Adipocyte (in vitro differentiated cells): Measurements from ENCODE around the gene TMEM200B.
"Not testable (repeated sequence)": the region's sequence is repeated elsewhere in the genome, so short reads cannot be mapped to it uniquely, and the experiment has no call there.

ENCODE experiments used
- DNase-seq: peaks from one replicate; pipeline ENCODE4 v3.0.0-alpha.2; 2015; ENCODE audit warnings: low read depth
- H3K27me3 ChIP-seq: replicated peaks from 2 replicates; pipeline ENCODE4 v1.7.0; 2013; ENCODE audit warnings: mild to moderate bottlenecking, low read length, moderate library complexity; ENCODE audit not compliant: control insufficient read depth, insufficient read depth
- H3K36me3 ChIP-seq: 2 replicates; pipeline ENCODE4 v1.7.0; 2013; ENCODE audit warnings: low read length, mild to moderate bottlenecking, moderate library complexity; ENCODE audit not compliant: control insufficient read depth, insufficient read depth, severe bottlenecking
- H3K4me1 ChIP-seq: 2 replicates; pipeline ENCODE4 v1.7.0; 2013; ENCODE audit warnings: mild to moderate bottlenecking, low read length, moderate library complexity; ENCODE audit not compliant: control insufficient read depth, insufficient read depth
- H3K4me3 ChIP-seq: 2 replicates; pipeline ENCODE4 v1.7.0; 2013; ENCODE audit warnings: mild to moderate bottlenecking, low read length, moderate library complexity
- H3K9ac ChIP-seq: 2 replicates; pipeline ENCODE4 v1.7.0; 2013; ENCODE audit warnings: mild to moderate bottlenecking, low read length, moderate library complexity
- H3K9me3 ChIP-seq: 2 replicates; pipeline ENCODE4 v1.7.0; 2013; ENCODE audit warnings: mild to moderate bottlenecking, low read length, moderate library complexity; ENCODE audit not compliant: control insufficient read depth

The TMEM200B gene

DNA sequence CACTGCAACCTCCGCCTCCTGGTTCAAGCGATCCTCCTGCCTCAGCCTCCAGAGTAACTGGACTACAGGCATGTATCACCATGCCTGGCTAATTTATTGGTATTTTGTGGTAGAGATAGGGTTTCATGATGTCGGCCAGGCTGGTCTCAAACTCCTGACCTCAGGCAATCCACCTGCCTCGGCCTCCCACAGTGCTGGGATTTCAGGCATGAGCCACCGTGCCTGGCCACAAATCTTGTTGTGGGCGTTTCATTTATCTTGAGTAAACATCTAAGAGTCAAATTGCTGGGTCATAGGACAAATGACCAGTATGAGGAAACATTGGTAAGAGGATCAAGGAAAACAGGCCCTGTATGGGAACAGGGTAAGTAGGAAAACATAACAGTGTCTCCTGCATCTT is 17.9 kb downstream of the TMEM200B start:
- no peak overlapping the region for H3K4me3 ChIP-seq
- no peak for DNase-seq
- H3K36me3 ChIP-seq = peaks cover 5% of the 10 kb centered on the region

DNA sequence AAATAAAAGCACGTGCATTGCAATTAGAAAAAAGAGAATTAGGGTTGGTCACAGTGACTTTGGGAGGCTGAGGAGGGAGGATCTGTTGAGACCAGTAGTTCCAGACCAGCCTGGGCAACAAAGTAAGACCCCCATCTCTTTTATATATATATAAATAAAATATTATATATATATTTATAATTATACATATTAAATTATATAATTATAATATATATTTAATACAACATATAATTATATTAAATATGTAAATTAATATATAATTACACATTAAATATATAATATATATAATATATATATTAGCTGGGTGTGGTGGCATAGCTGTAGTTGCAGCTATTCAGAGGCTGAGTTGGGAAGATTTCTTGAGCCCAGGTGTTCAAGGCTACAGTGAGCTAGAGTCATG is 23.2 kb downstream of the TMEM200B start:
- no peak for DNase-seq
- H3K9ac ChIP-seq = no peak overlapping the region
- H3K4me1 ChIP-seq = no peaks in the 10 kb centered on the region
- H3K27me3 ChIP-seq = no peaks in the 10 kb centered on the region
- no peak overlapping the region for H3K4me3 ChIP-seq
- no peaks in the 10 kb centered on the region for H3K9me3 ChIP-seq
- peaks cover 4% of the 10 kb centered on the region for H3K36me3 ChIP-seq

More for the DNA sequence above, 17.9 kb downstream of the TMEM200B start:
- H3K9me3 ChIP-seq = no peaks in the 10 kb centered on the region
- H3K27me3 ChIP-seq = no peaks in the 10 kb centered on the region
- peaks cover 7% of the 10 kb centered on the region for H3K4me1 ChIP-seq
- H3K9ac ChIP-seq = no peak overlapping the region

DNA sequence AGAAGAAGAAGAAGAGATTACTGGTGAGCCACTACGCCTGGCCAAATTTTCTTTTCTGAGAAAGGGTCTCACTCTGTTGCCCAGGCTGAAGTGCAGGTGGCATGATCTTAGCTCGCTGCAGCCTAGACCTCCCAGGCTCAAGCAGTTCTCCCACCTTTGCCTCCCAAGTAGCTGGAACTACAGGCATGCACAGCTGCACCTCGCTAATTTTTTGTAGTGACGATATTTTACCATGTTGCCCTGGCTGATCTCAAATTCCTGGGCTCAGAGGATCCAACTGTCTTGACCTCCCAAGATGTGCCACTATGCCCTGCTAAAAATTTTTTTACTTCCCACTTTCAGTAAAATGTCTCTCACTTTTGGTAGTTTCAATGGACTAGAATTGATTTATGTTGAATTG is 24.4 kb downstream of the TMEM200B start:
- H3K27me3 ChIP-seq = no peaks in the 10 kb centered on the region
- H3K36me3 ChIP-seq = peaks cover 4% of the 10 kb centered on the region
- DNase-seq = no peak

DNA sequence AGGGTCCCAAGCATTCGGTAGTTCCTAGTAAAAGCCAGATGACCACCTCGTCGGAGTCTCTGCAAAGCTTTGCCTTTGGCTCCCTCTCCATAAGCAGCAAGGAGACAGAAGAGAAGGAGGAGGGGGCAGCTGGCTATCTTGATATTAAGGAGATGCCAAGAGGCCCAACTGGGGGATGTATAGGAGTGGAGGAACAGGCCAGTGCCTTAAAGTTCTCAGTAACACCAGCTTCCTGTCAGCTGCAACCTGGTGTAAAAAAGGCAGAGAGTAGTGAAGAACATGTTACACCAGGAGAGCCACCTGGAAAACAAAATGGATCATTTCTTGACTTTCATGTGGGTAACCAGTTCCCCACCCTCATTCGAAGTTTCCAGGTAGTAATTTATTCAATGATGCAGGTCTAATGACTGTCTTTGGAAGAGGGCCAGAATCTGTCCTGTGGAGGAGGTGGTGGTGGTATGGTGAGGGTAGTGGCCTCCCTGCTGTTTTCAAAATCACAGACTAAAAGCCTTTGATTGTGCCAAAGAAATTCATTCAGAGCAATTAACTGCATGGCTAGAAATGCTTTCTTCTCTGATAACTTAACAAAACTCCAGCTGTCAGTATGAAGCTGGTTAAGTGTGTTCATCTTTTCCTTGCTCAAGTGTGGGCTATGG is 27.3 kb downstream of the TMEM200B start:
- Histone ChIP-seq H3K9ac (no peak overlapping the region), H3K36me3 (peaks cover 4% of the 10 kb centered on the region), H3K27me3 (no peaks in the 10 kb centered on the region), H3K9me3 (no peaks in the 10 kb centered on the region), H3K4me1 (no peaks in the 10 kb centered on the region), H3K4me3 (no peak overlapping the region)
- DNase-seq = no peak

More for the DNA sequence above, 24.4 kb downstream of the TMEM200B start:
- H3K9me3 ChIP-seq = no peaks in the 10 kb centered on the region
- no peak overlapping the region for H3K9ac ChIP-seq
- H3K4me1 ChIP-seq = no peaks in the 10 kb centered on the region
- no peak overlapping the region for H3K4me3 ChIP-seq

DNA sequence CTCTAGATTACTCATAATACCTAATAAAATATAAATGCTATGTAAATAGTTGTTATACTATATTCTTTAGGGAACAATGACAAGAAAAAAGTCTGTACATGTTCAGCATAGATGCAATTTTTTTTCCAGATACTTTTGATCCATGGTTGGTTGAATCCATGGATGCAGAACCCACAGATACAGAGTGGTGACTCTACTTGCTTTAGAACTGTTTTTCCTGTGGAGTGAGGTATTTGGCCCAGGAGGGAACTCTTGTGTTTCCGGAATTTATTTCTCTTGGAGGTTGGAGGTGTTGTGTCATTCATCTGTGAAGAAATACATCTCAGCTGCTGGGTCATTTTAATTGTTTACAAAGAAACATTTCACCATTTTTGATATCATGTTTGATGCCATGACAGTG is 28.7 kb downstream of the TMEM200B start:
- H3K9me3 ChIP-seq = no peaks in the 10 kb centered on the region
- H3K36me3 ChIP-seq = peaks cover 4% of the 10 kb centered on the region
- no peak for DNase-seq
- H3K4me3 ChIP-seq = no peak overlapping the region
- no peaks in the 10 kb centered on the region for H3K27me3 ChIP-seq
- no peaks in the 10 kb centered on the region for H3K4me1 ChIP-seq
- H3K9ac ChIP-seq = no peak overlapping the region

DNA sequence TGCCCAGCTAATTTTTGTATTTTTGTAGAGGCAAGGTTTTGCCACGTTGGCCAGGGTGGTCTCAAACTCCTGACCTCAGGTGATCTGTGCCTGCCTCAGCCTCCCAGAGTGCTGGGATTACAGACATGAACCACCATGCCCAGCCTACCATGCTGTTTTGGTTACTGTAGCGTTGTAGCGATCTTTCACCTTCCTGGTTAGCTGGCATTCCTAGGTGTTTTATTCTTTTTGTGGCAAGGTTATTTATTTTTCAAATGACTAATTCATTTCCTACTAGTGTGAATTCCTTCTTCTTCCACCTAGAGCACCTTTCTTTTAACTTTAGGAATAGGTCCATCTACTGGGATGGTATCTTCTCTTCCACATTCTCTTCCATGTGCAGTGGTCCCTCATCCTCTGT is 29.3 kb downstream of the TMEM200B start:
- H3K9ac ChIP-seq = no peak overlapping the region
- H3K4me1 ChIP-seq = no peaks in the 10 kb centered on the region
- H3K4me3 ChIP-seq = no peak overlapping the region
- peaks cover 4% of the 10 kb centered on the region for H3K36me3 ChIP-seq
- no peaks in the 10 kb centered on the region for H3K9me3 ChIP-seq
- H3K27me3 ChIP-seq = no peaks in the 10 kb centered on the region
- DNase-seq = no peak

DNA sequence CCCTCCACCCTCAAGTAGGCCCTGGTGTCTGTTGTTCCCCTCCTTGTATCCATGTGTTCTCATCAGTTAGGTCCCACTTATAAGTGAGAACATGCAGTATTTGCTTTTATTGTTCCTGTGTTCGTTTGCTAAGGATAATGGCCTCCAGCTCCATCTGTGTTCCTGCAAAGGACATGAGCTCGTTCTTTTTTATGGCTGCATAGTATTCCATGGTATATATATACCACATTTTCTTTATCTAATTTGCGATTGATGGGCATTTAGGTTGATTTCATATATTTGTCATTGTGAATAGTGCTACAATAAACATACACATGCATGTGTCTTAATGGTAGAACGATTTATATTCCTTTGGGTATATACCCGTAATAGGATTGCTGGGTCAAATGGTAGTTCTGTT is 31.0 kb downstream of the TMEM200B start:
- not testable (repeated sequence) for H3K36me3 ChIP-seq, H3K4me3 ChIP-seq, H3K9ac ChIP-seq, H3K27me3 ChIP-seq, DNase-seq, H3K9me3 ChIP-seq, H3K4me1 ChIP-seq

DNA sequence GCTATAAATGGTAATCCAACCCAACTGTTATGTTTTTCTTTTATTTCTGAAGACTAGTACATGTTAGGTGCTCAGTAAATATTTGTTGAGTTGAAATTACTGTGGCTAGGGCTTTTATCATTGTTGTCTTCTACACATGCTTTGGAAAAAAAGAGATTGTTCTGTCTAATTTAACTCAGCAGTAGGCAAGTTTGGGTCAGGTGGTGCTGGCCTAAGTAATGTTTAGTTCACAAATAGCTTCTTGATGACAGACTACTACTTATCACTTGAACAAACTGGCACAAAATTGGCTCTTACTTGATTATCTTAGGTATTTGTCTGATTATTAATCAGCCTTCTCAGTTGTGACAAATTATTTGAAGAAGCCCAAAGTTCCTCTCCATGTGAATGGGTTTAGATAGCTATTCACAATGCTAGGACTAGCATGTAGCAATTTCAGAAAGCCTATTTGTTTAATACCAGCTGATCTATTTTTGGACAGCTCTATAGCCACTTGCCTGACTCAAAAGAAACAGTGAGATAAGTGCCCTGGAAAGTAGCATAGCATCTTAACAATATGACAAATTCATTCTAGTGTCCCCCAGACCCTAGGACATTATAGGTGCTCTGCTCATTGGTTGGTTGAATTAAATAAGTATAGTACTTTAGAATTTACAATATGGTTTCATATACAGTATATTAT is 32.6 kb downstream of the TMEM200B start:
- H3K4me3 ChIP-seq = no peak overlapping the region
- no peaks in the 10 kb centered on the region for H3K9me3 ChIP-seq
- no peaks in the 10 kb centered on the region for H3K4me1 ChIP-seq
- H3K9ac ChIP-seq = no peak overlapping the region
- DNase-seq = no peak
- no peaks in the 10 kb centered on the region for H3K36me3 ChIP-seq
- no peaks in the 10 kb centered on the region for H3K27me3 ChIP-seq

DNA sequence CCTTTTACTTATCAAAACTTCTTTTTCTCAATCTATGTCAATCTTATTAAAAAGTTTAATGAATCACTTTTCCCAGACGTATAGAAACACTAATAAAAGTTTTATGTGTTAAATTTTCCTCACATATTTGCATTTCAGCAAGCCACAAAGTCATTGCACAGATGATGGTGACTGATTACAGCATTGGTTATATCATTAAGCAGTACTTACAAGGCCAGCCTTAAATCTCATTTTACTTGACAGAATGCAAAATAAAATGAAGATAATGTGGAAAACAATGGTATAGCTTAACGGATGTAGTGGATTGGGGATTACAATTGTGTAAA is 39.5 kb downstream of the TMEM200B start:
- no peak for DNase-seq
- no peaks in the 10 kb centered on the region for H3K27me3 ChIP-seq
- H3K9ac ChIP-seq = no peak overlapping the region
- H3K36me3 ChIP-seq = no peaks in the 10 kb centered on the region
- H3K4me3 ChIP-seq = no peak overlapping the region
- H3K4me1 ChIP-seq = peaks cover 5% of the 10 kb centered on the region
- no peaks in the 10 kb centered on the region for H3K9me3 ChIP-seq

DNA sequence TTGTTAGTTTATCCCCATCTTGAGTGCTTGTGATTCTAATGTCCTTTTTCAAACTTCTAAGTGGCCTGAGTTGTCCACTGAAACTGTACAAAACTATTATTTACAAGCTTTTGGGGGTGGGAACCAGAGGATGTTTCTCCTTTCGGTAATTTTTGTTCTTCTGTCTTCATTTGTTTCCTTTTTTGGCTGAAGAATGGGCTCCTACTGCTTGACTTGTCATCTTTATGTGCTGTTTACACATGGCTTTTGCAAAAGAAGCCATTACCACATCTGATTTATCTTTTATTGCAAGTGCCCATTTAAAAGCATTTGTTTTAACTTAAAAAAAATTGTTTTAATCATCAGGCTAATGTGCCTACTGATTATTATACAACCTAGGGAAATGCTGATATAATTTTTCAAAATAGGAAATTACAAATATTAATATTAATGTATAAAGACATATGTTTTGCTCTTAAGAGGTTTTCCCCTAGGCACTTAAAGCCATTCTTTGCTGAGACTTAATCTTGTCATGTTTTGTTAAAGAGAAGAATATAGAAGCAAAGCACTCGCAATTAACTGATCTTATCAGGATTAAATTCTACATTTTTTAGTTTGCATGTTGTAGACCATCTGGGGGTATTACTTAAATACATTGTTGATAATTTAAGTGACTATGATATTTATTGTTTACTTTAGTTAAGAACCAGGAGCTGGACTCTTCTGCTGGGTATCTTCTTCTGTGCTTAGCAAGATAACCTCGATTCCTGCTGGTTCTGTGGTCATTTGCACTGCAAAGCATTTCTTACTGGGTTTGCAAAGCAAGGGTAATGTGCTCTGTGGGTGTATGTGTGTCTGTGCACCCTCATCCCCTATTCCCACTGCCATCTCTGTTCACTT is 40.1 kb downstream of the TMEM200B start:
- H3K4me1 ChIP-seq = peaks cover 5% of the 10 kb centered on the region
- no peaks in the 10 kb centered on the region for H3K27me3 ChIP-seq
- H3K36me3 ChIP-seq = no peaks in the 10 kb centered on the region
- H3K9ac ChIP-seq = no peak overlapping the region
- DNase-seq = no peak
- no peaks in the 10 kb centered on the region for H3K9me3 ChIP-seq
- no peak overlapping the region for H3K4me3 ChIP-seq

DNA sequence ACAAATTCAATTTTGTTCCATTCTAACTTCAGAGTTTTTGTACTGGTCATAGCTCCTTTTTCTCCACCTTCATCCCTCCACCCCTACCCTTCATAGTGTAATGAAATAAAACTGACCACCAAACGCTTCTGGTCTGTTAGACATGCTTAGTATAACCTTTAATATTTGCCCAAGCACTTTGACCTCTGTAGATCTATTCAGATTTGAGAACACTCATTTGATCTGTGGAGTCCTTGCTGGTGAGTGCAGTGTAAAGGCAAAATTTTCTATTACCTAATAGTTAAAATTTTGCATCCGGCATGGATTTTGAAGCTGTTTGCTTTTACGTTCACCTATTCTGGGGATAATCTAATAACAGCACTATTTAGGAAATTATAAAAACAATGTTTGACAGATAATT is 41.2 kb downstream of the TMEM200B start:
- H3K27me3 ChIP-seq = no peaks in the 10 kb centered on the region
- no peak overlapping the region for H3K4me3 ChIP-seq
- H3K9me3 ChIP-seq = no peaks in the 10 kb centered on the region
- no peak overlapping the region for H3K9ac ChIP-seq
- no peak for DNase-seq
- H3K4me1 ChIP-seq = peaks cover 5% of the 10 kb centered on the region
- no peaks in the 10 kb centered on the region for H3K36me3 ChIP-seq
